ENCODE measurements around the gene EPB41L4B. TPM values are rescaled to one million over a fixed set of nuclear protein-coding genes. Genes with fewer than 3 reads are reported as not detected.
"Not testable (repeated sequence)": the region's sequence is repeated elsewhere in the genome, so short reads cannot be mapped to it uniquely, and the experiment has no call there.

EPB41L4B gene
- total RNA-seq, 1 donor from 2014 or later: 0.41 TPM

DNA sequence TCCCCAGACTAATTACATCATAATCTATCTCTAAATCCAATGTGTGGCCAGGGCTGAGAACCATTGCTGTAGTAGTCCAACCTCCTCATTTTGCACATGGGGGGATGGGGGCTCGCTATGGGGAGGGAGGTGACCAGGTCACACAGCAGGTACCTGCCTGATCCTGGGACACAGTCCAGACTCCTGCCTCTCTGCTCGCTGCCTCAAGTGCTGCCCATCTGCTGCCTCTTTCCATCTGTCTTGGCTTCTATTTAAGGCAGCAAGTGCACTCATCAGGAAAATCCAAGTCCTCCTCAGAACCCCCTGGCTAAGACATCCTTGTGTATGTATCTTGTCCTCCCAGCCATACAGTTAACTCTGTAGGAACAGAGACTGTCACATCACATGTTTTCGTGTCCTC, 96.1 kb downstream of the EPB41L4B start:
- no peaks in the 10 kb centered on the region for H3K36me3 Mint-ChIP-seq (ENCODE audit: low read depth, unreplicated experiment)
- peaks cover 1% of the 10 kb centered on the region for H3K27me3 Mint-ChIP-seq (ENCODE audit: unreplicated experiment)
- DNase-seq (ENCODE audit: low spot score): no peak
- TF ChIP-seq, protein P1, sequence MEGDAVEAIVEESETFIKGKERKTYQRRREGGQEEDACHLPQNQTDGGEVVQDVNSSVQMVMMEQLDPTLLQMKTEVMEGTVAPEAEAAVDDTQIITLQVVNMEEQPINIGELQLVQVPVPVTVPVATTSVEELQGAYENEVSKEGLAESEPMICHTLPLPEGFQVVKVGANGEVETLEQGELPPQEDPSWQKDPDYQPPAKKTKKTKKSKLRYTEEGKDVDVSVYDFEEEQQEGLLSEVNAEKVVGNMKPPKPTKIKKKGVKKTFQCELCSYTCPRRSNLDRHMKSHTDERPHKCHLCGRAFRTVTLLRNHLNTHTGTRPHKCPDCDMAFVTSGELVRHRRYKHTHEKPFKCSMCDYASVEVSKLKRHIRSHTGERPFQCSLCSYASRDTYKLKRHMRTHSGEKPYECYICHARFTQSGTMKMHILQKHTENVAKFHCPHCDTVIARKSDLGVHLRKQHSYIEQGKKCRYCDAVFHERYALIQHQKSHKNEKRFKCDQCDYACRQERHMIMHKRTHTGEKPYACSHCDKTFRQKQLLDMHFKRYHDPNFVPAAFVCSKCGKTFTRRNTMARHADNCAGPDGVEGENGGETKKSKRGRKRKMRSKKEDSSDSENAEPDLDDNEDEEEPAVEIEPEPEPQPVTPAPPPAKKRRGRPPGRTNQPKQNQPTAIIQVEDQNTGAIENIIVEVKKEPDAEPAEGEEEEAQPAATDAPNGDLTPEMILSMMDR (IDR thresholded peaks at IDR 0.05; ENCODE audit: unreplicated experiment): no peak
- no peak overlapping the region for H3K4me3 Mint-ChIP-seq (ENCODE audit: unreplicated experiment)
- no peaks in the 10 kb centered on the region for H3K4me1 Mint-ChIP-seq (ENCODE audit: unreplicated experiment)
- H3K9me3 Mint-ChIP-seq (ENCODE audit: unreplicated experiment): no peaks in the 10 kb centered on the region
- no peak overlapping the region for H3K27ac Mint-ChIP-seq (ENCODE audit: unreplicated experiment)

DNA sequence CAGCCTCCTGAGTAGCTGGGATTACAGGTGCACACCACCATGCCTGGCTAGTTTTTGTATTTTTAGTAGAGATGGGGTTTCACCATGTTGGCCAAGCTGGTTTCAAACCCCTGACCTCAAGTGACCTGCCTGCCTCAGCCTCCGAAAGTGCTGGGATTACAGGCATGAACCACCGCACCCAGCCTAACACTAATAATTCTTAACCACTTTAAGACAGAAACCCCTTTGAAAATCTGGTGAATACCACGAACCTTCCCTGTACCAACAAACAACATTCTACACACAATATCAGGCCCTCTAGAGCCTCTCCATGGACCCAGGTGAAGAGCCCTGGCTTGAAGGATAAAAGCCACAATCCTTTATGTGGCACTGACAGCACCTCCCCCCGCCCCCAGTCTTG, 102.6 kb downstream of the EPB41L4B start:
- not testable (repeated sequence) for H3K27ac Mint-ChIP-seq (ENCODE audit: unreplicated experiment); H3K4me1 Mint-ChIP-seq (ENCODE audit: unreplicated experiment); H3K36me3 Mint-ChIP-seq (ENCODE audit: low read depth, unreplicated experiment); H3K4me3 Mint-ChIP-seq (ENCODE audit: unreplicated experiment); DNase-seq (ENCODE audit: low spot score); H3K27me3 Mint-ChIP-seq (ENCODE audit: unreplicated experiment); H3K9me3 Mint-ChIP-seq (ENCODE audit: unreplicated experiment)

DNA sequence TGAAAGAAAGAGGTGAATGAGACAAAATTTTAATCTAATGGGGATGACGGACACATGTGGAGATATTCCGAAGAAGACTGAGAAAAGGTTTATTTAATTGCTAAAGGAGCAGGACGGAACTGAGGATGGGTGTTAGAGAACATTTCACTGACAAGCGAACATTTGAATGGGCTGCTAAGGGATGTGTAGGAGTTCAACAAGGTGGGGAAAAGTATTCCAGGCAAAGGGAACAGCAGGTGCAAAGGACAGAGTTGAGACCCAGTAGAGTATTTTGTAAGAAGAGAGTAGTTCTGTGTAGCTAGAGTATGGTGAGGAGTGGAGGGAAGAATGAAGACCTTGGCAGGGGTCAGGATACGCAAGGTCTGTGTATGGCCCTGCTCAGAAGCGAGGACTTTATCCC, 106.4 kb downstream of the EPB41L4B start:
- DNase-seq (ENCODE audit: low spot score): no peak
- Mint-ChIP-seq H3K36me3 (ENCODE audit: low read depth, unreplicated experiment) (no peaks in the 10 kb centered on the region), H3K9me3 (ENCODE audit: unreplicated experiment) (no peaks in the 10 kb centered on the region), H3K4me3 (ENCODE audit: unreplicated experiment) (no peak overlapping the region), H3K4me1 (ENCODE audit: unreplicated experiment) (no peaks in the 10 kb centered on the region), H3K27ac (ENCODE audit: unreplicated experiment) (no peak overlapping the region), H3K27me3 (ENCODE audit: unreplicated experiment) (no peaks in the 10 kb centered on the region)
- TF ChIP-seq, protein P1 (IDR thresholded peaks at IDR 0.05; ENCODE audit: unreplicated experiment): no peak

DNA sequence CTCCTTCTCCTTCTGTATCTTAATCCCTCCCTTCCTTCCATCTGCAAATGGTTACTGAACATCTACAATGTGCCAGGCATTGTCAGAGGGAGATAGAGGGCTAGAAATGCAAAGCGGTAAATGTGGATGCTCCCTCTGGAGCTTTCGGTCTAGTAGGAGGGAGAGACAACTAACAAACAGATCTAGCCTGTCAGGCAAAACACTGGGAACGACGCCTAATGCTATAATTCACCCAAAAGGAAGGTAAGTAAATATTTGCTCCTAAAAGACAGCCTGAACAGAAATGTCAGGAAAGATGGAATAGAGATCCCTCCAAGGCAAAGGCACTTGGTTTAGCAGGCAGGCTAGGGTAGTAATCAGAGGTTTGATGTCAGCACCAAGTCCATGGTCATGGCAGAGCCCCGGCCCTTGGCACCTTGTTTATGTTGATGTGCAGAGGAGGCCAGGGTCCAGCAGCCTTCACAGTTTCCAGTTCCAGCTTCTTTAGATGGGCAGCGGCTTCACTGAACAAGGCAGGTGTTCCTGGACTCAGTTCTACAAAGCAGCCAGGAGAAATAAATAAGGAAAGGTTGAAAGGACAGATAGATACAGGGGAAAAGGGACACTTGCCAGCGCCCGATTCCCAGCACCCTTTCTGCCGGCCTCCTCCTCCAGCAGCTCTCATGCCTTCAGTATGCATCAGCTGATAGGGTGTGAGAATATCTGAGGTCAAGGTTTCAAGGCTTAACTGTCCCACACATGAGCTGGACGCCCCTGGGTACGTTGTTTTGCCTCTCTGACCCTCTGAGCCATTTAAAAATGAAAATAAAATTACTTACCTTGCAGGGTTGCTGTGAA, 107.4 kb downstream of the EPB41L4B start:
- Mint-ChIP-seq H3K36me3 (ENCODE audit: low read depth, unreplicated experiment) (no peaks in the 10 kb centered on the region), H3K9me3 (ENCODE audit: unreplicated experiment) (no peaks in the 10 kb centered on the region), H3K4me1 (ENCODE audit: unreplicated experiment) (no peaks in the 10 kb centered on the region), H3K4me3 (ENCODE audit: unreplicated experiment) (no peak overlapping the region), H3K27ac (ENCODE audit: unreplicated experiment) (no peak overlapping the region), H3K27me3 (ENCODE audit: unreplicated experiment) (no peaks in the 10 kb centered on the region)
- DNase-seq (ENCODE audit: low spot score): no peak
- TF ChIP-seq, protein P1 (IDR thresholded peaks at IDR 0.05; ENCODE audit: unreplicated experiment): no peak

DNA sequence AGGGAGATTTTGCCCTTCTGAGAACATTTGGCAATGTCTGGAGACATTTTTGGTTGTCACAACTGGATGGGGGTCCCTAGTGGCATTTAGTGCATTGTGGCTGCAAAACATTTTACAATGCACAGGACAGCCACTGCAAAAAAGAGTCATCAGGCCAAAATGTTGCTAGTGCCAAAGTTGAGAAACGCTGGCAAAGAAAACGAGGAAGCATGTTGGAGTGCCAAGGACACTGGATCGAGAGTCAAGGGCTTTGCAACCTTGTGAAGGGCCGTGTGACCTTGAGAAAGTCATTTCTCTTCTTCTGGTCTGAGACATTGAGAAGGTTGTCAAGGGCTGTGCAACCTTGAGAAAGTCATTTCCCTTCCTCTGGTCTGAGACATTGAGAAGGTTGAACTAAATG, 108.1 kb downstream of the EPB41L4B start:
- Mint-ChIP-seq H3K4me3 (ENCODE audit: unreplicated experiment) (no peak overlapping the region), H3K27me3 (ENCODE audit: unreplicated experiment) (no peaks in the 10 kb centered on the region), H3K4me1 (ENCODE audit: unreplicated experiment) (no peaks in the 10 kb centered on the region), H3K27ac (ENCODE audit: unreplicated experiment) (no peak overlapping the region), H3K36me3 (ENCODE audit: low read depth, unreplicated experiment) (no peaks in the 10 kb centered on the region), H3K9me3 (ENCODE audit: unreplicated experiment) (no peaks in the 10 kb centered on the region)
- no peak for DNase-seq (ENCODE audit: low spot score)
- TF ChIP-seq, protein P1 (IDR thresholded peaks at IDR 0.05; ENCODE audit: unreplicated experiment): no peak
